GM12878 (cell line): Measurements from ENCODE around the gene CDH9. TPM values are rescaled to one million over a fixed set of nuclear protein-coding genes. Genes with fewer than 3 reads are reported as not detected.

Source experiments
- ATAC-seq: fragments of 200-7000 bp; cut with Tn5 transposase; 3 replicates; pipeline ENCODE4 v1.9.1; 2020; ENCODE audit warnings: mild to moderate bottlenecking, moderate library complexity
- BruUV-seq: library from RNA; stranded (reverse); fragments of 400-500 nt; replicated peaks from 2 replicates; lab custom pipeline; 2021; lab: Mats Ljungman, UMichigan
- CTCF ChIA-PET: fragments of 300-600 bp; sonication (Branson Sonifier 250); formaldehyde crosslinking; extraction: SDS; loops from one replicate; lab custom pipeline; 2021; ENCODE audit warnings: inconsistent platforms; lab: Yijun Ruan, JAX
- POLR2A ChIA-PET: fragments of 350-600 bp; formaldehyde crosslinking; extraction: SDS; loops from one replicate; lab custom pipeline; 2021; ENCODE audit warnings: inconsistent platforms; lab: Charles Lee
- RAD21 ChIA-PET: fragments of 300-600 bp; sonication (Branson Sonifier 250); formaldehyde crosslinking; loops from one replicate; lab custom pipeline; 2023; ENCODE audit warnings: antibody characterized with exemption; ENCODE audit not compliant: unreplicated experiment; lab: Charles Lee
- SMC1A ChIA-PET: fragments of 300-600 bp; sonication (Branson Sonifier 250); formaldehyde crosslinking; loops from one replicate; lab custom pipeline; 2023; ENCODE audit not compliant: unreplicated experiment, uncharacterized antibody; lab: Charles Lee
- DNase-seq: peaks from one replicate; pipeline ENCODE4 v3.0.0-alpha.2; 2011; ENCODE audit warnings: low read depth, low spot score
- FAIRE-seq: peaks from 3 replicates; lab custom pipeline; 2011; peaks lifted over from hg19 to GRCh38; lab: Jason Lieb, UNC
- H2AFZ ChIP-seq: 2 replicates; pipeline ENCODE4 v1.6.0; 2011; ENCODE audit warnings: low read depth, low read length, control low read depth; ENCODE audit not compliant: control insufficient read depth
- H3K27ac ChIP-seq: 2 replicates; pipeline ENCODE4 v1.5.1; 2011; ENCODE audit warnings: control low read depth; ENCODE audit not compliant: control insufficient read depth, insufficient read depth
- H3K27me3 ChIP-seq, 2 experiments: replicated peaks in 1 of 2; 2 replicates each; pipeline versions ENCODE4 v1.6.0 to v1.6.1; 2011; ENCODE audit warnings: low read length in 1 of 2; ENCODE audit not compliant: control insufficient read depth in 2 of 2, insufficient read depth in 2 of 2
- H3K36me3 ChIP-seq, 2 experiments: 2 replicates each; pipeline ENCODE4 v1.5.1; 2011; ENCODE audit warnings: low read length in 1 of 2; ENCODE audit not compliant: control insufficient read depth in 2 of 2, insufficient read depth in 2 of 2
- H3K4me1 ChIP-seq: 2 replicates; pipeline ENCODE4 v1.6.1; 2011; ENCODE audit warnings: mild to moderate bottlenecking, low read length, moderate library complexity, mixed read lengths; ENCODE audit not compliant: control insufficient read depth, insufficient read depth
- H3K4me2 ChIP-seq: 2 replicates; pipeline ENCODE4 v1.6.0; 2011; ENCODE audit warnings: control low read depth; ENCODE audit not compliant: control insufficient read depth, insufficient read depth
- H3K4me3 ChIP-seq: fragments of 200-600 bp; sonication (generic); 2 replicates; pipeline ENCODE4 v1.5.1; 2016
- H3K79me2 ChIP-seq: 2 replicates; pipeline ENCODE4 v1.6.0; 2011; ENCODE audit warnings: low read length; ENCODE audit not compliant: control insufficient read depth, insufficient read depth
- H3K9ac ChIP-seq: 2 replicates; pipeline ENCODE4 v1.8.0; 2011; ENCODE audit warnings: low read length, control low read depth, mixed read lengths; ENCODE audit not compliant: control insufficient read depth, insufficient read depth
- H3K9me3 ChIP-seq: replicated peaks from 3 replicates; pipeline ENCODE4 v1.5.1; 2011; ENCODE audit warnings: mild to moderate bottlenecking, low read length; ENCODE audit not compliant: control insufficient read depth, insufficient read depth
- H4K20me1 ChIP-seq: 2 replicates; pipeline ENCODE4 v1.6.0; 2011; ENCODE audit not compliant: control insufficient read depth, insufficient read depth
- CBX3 ChIP-seq: fragments of 200-600 bp; sonication (generic); IDR thresholded peaks from 2 replicates; pipeline ENCODE4 v1.6.1; 2016; ENCODE audit warnings: low read depth, borderline replicate concordance
- JUND ChIP-seq: IDR thresholded peaks from 2 replicates; pipeline ENCODE4 v1.6.1; 2012; ENCODE audit warnings: low read depth, mild to moderate bottlenecking, low read length, improper control_type of control experiment, moderate library complexity
- NFXL1 ChIP-seq: fragments of 450-650 bp; IDR thresholded peaks from 2 replicates; pipeline ENCODE4 v1.6.1; 2017; ENCODE audit warnings: antibody characterized with exemption, mild to moderate bottlenecking, borderline replicate concordance
- NFYB ChIP-seq: IDR thresholded peaks from 2 replicates; pipeline ENCODE4 v1.6.1; 2011; ENCODE audit warnings: low read depth, mild to moderate bottlenecking, low read length, improper control_type of control experiment, moderate library complexity; ENCODE audit not compliant: insufficient read depth
- RB1 ChIP-seq: fragments of 450-650 bp; formaldehyde crosslinking; IDR thresholded peaks from 2 replicates; pipeline ENCODE4 v1.6.1; 2017; ENCODE audit warnings: mild to moderate bottlenecking, borderline replicate concordance
- SIN3A ChIP-seq: IDR thresholded peaks from 2 replicates; pipeline ENCODE4 v1.6.1; 2012; ENCODE audit warnings: low read depth, low read length, improper control_type of control experiment
- ZNF217 ChIP-seq: fragments of 450-650 bp; IDR thresholded peaks from 2 replicates; pipeline ENCODE4 v1.6.1; 2017; ENCODE audit warnings: antibody characterized with exemption, mild to moderate bottlenecking
- WGBS: methylation state at CpG from one replicate; pipeline ENCODE4 v1.1.6; 2016; ENCODE audit warnings: low lambda C conversion rate; ENCODE audit not compliant: insufficient replicate concordance, insufficient coverage; ENCODE audit errors: missing lambda C conversion rate; 5-methylcytosine and 5-hydroxymethylcytosine counted together
- in situ Hi-C: fragments of 300-500 bp; cut with MboI; formaldehyde crosslinking; loops from 9 replicates; pipeline ENCODE4 v1.14.3; 2018; ENCODE audit warnings: mixed read lengths
- intact Hi-C: fragments of 100-400 bp; cut with micrococcal nuclease; formaldehyde crosslinking; loops from one replicate; pipeline ENCODE4 v1.14.2; 2022; ENCODE audit not compliant: unreplicated experiment
- polyA plus RNA-seq, 11 experiments: library from polyadenylated mRNA; depleted of rRNA in 4 of 11; unstranded in 6 of 11; stranded (reverse) in 5 of 11; fragments of >200 nt; fragmentation: Nextera tagmentation in 4 of 11; fragmentation: Illumina TruSeq in 1 of 11; extraction: Ambion mirVana in 4 of 11; extraction: Trizol in 1 of 11; gene quantifications; 1 replicate in 1 of 11; 2 replicates in 10 of 11; pipeline versions ENCODE4 v1.2.1 to v1.2.3, GENCODE V29; 2011 to 2016; ENCODE audit warnings: inconsistent platforms in 2 of 11, missing spikeins in 2 of 11, low read depth in 1 of 11
- total RNA-seq, 4 experiments: library from RNA; depleted of rRNA in 3 of 4; stranded (reverse); fragments of >200 nt in 3 of 4; fragmentation: Illumina TruSeq in 1 of 4; extraction: Trizol in 1 of 4; gene quantifications; 2 replicates each; pipeline versions ENCODE4 v1.2.1 to v1.2.3, GENCODE V29; 2013 to 2021
- TF ChIP-seq, protein P1 (sequence below): IDR thresholded peaks from 2 replicates; pipeline ENCODE4 v1.6.1; 2012; ENCODE audit warnings: low read depth, low read length, improper control_type of control experiment
- TF ChIP-seq, protein P2 (sequence below): fragments of 450-650 bp; IDR thresholded peaks from 2 replicates; pipeline ENCODE4 v1.6.1; 2014; ENCODE audit warnings: mild to moderate bottlenecking

The CDH9 gene
- total and polyA plus RNA-seq, 10 of the 15 experiments (the other 5 are each of a cell fraction or from before 2014, with no cell fraction given) = not detected

DNA sequence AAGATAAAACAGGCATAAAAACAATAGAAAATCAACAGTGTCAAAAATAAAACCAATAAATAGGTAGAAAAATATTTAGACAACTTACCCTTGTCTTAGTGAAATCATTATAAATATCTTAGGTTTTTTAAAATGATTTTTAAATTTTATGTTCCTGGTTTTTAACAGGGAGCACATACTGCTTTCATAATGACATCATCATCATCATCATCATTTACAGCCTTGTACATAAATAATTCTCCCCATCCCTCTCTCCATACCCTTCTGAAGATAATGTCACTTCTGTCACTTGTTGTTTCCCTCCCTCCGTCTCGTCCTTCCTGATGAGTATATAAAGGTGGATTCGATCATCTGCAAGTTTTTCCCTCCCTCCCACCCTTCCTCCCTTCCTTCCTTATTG lies 56.6 kb downstream of the CDH9 start:
- Histone ChIP-seq H3K9me3 (no peaks in the 10 kb centered on the region), H3K27ac (no peak overlapping the region), H3K27me3 (no peaks in the 10 kb centered on the region), H3K4me1 (no peaks in the 10 kb centered on the region), H3K36me3 (no peaks in the 10 kb centered on the region), H3K4me3 (no peak overlapping the region), H2AFZ (no peak overlapping the region), H3K4me2 (no peak overlapping the region), H4K20me1 (no peaks in the 10 kb centered on the region), H3K79me2 (no peaks in the 10 kb centered on the region), H3K9ac (no peak overlapping the region)
- WGBS = 0% methylated on average over 1 of the region's 3 CpGs
- ChIA-PET RAD21 (no interaction called here), CTCF (no interaction called here), POLR2A (no interaction called here), SMC1A (no interaction called here)
- DNase-seq (no peak), FAIRE-seq (no peak), ATAC-seq (no peak)
- in situ Hi-C loops = no loop called here
- TF ChIP-seq JUND = no peak
- no peak for TF ChIP-seq SIN3A
- no peak for TF ChIP-seq NFXL1
- TF ChIP-seq RB1 = no peak
- TF ChIP-seq NFYB = no peak
- TF ChIP-seq, protein P1, sequence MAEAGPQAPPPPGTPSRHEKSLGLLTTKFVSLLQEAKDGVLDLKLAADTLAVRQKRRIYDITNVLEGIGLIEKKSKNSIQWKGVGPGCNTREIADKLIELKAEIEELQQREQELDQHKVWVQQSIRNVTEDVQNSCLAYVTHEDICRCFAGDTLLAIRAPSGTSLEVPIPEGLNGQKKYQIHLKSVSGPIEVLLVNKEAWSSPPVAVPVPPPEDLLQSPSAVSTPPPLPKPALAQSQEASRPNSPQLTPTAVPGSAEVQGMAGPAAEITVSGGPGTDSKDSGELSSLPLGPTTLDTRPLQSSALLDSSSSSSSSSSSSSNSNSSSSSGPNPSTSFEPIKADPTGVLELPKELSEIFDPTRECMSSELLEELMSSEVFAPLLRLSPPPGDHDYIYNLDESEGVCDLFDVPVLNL = no peak
- intact Hi-C loops = no loop called here
- BruUV-seq = no TSS peak

DNA sequence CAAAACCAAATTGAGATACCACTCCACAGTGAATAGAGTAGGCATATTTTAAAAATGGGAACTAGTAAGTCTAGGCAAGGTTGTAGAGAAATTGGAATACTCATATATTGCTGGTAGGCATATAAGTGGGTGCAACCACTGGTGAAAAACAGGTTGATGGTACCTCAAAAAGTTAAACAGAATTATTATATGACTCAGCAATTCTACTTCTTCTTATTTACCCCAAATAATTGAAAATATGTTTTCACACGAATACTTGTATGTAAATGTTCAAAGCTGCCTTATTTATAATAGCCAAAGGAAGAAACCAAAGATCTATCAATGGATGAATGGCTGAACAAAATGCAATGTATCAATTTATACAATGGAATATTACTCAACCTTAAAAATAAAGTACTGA lies 79.1 kb downstream of the CDH9 start:
- Histone ChIP-seq H3K4me2 (no peak overlapping the region), H3K27ac (no peak overlapping the region), H4K20me1 (no peaks in the 10 kb centered on the region), H3K27me3 (no peaks in the 10 kb centered on the region), H2AFZ (no peak overlapping the region), H3K4me3 (no peak overlapping the region), H3K9me3 (no peaks in the 10 kb centered on the region), H3K4me1 (no peaks in the 10 kb centered on the region), H3K79me2 (no peaks in the 10 kb centered on the region), H3K36me3 (no peaks in the 10 kb centered on the region), H3K9ac (no peak overlapping the region)
- DNase-seq (no peak), FAIRE-seq (no peak), ATAC-seq (no peak)
- ChIA-PET RAD21 (no interaction called here), CTCF (no interaction called here), POLR2A (no interaction called here), SMC1A (no interaction called here)
- in situ Hi-C loops = no loop called here
- WGBS = 5% methylated on average over 1 of the region's 1 CpG
- no TSS peak for BruUV-seq
- intact Hi-C loops = no loop called here
- no peak for TF ChIP-seq CBX3
- TF ChIP-seq, protein P2, sequence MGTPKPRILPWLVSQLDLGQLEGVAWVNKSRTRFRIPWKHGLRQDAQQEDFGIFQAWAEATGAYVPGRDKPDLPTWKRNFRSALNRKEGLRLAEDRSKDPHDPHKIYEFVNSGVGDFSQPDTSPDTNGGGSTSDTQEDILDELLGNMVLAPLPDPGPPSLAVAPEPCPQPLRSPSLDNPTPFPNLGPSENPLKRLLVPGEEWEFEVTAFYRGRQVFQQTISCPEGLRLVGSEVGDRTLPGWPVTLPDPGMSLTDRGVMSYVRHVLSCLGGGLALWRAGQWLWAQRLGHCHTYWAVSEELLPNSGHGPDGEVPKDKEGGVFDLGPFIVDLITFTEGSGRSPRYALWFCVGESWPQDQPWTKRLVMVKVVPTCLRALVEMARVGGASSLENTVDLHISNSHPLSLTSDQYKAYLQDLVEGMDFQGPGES = no peak
- TF ChIP-seq ZNF217 = no peak
